Measurements from ENCODE around the gene TNFSF13. TPM values are rescaled to one million over a fixed set of nuclear protein-coding genes. Genes with fewer than 3 reads are reported as not detected.
A peak's percentile ranks its signal among the peaks of the same experiment; 100 is the strongest.

Gene TNFSF13
- total RNA-seq, 1 donor from 2014 or later = 5.6 TPM

DNA sequence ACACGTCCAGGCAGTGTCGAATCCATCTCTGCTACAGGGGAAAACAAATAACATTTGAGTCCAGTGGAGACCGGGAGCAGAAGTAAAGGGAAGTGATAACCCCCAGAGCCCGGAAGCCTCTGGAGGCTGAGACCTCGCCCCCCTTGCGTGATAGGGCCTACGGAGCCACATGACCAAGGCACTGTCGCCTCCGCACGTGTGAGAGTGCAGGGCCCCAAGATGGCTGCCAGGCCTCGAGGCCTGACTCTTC lies 13.7 kb downstream of the TNFSF13 start:
- H3K9me3 Mint-ChIP-seq (ENCODE audit: unreplicated experiment) = no peaks in the 10 kb centered on the region
- H3K27me3 Mint-ChIP-seq (ENCODE audit: unreplicated experiment) = peaks cover 10% of the 10 kb centered on the region
- H3K27ac Mint-ChIP-seq (ENCODE audit: unreplicated experiment) = peak overlapping the region; percentile 99
- DNase-seq (ENCODE audit: low spot score) = no peak
- peak overlapping the region; percentile 98 for H3K4me3 Mint-ChIP-seq (ENCODE audit: unreplicated experiment)
- TF ChIP-seq, protein P1, sequence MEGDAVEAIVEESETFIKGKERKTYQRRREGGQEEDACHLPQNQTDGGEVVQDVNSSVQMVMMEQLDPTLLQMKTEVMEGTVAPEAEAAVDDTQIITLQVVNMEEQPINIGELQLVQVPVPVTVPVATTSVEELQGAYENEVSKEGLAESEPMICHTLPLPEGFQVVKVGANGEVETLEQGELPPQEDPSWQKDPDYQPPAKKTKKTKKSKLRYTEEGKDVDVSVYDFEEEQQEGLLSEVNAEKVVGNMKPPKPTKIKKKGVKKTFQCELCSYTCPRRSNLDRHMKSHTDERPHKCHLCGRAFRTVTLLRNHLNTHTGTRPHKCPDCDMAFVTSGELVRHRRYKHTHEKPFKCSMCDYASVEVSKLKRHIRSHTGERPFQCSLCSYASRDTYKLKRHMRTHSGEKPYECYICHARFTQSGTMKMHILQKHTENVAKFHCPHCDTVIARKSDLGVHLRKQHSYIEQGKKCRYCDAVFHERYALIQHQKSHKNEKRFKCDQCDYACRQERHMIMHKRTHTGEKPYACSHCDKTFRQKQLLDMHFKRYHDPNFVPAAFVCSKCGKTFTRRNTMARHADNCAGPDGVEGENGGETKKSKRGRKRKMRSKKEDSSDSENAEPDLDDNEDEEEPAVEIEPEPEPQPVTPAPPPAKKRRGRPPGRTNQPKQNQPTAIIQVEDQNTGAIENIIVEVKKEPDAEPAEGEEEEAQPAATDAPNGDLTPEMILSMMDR (IDR thresholded peaks at IDR 0.05; ENCODE audit: unreplicated experiment) = no peak
- peaks cover 74% of the 10 kb centered on the region for H3K36me3 Mint-ChIP-seq (ENCODE audit: low read depth, unreplicated experiment)
- peaks cover 46% of the 10 kb centered on the region for H3K4me1 Mint-ChIP-seq (ENCODE audit: unreplicated experiment)

DNA sequence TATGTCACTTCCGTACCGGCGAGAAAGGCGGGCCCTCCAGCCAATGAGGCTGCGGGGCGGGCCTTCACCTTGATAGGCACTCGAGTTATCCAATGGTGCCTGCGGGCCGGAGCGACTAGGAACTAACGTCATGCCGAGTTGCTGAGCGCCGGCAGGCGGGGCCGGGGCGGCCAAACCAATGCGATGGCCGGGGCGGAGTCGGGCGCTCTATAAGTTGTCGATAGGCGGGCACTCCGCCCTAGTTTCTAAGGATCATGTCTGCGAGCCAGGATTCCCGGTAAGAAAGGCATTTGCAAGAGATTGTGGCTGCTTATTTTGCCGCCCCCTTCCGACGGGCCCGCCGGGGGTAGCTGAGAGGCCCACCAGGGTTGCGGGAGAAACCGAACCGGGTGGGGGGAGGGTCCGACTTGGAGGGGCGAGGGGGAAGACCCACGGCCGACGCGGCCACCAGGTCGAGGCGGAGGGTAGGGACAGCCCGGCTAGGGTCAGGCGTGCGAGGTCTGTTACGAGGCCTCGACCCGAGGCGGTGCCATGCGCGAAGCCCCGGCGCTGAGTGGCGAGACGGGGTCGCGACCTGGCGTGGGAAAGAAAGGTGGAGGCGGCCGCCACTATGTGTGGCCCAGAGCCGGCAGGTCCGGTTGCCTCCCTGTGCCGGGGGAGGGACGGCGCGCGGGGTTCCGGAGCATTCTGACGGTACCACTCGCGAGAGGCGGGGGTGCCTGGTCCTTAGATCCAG lies 14.2 kb downstream of the TNFSF13 start:
- DNase-seq (ENCODE audit: low spot score) = peak; percentile 100
- peaks cover 73% of the 10 kb centered on the region for H3K36me3 Mint-ChIP-seq (ENCODE audit: low read depth, unreplicated experiment)
- H3K27ac Mint-ChIP-seq (ENCODE audit: unreplicated experiment) = peak overlapping the region; percentile 99
- H3K4me1 Mint-ChIP-seq (ENCODE audit: unreplicated experiment) = peaks cover 50% of the 10 kb centered on the region
- H3K4me3 Mint-ChIP-seq (ENCODE audit: unreplicated experiment) = peak overlapping the region; percentile 98
- TF ChIP-seq, protein P1 (IDR thresholded peaks at IDR 0.05; ENCODE audit: unreplicated experiment) = no peak
- peaks cover 10% of the 10 kb centered on the region for H3K27me3 Mint-ChIP-seq (ENCODE audit: unreplicated experiment)
- H3K9me3 Mint-ChIP-seq (ENCODE audit: unreplicated experiment) = no peaks in the 10 kb centered on the region

DNA sequence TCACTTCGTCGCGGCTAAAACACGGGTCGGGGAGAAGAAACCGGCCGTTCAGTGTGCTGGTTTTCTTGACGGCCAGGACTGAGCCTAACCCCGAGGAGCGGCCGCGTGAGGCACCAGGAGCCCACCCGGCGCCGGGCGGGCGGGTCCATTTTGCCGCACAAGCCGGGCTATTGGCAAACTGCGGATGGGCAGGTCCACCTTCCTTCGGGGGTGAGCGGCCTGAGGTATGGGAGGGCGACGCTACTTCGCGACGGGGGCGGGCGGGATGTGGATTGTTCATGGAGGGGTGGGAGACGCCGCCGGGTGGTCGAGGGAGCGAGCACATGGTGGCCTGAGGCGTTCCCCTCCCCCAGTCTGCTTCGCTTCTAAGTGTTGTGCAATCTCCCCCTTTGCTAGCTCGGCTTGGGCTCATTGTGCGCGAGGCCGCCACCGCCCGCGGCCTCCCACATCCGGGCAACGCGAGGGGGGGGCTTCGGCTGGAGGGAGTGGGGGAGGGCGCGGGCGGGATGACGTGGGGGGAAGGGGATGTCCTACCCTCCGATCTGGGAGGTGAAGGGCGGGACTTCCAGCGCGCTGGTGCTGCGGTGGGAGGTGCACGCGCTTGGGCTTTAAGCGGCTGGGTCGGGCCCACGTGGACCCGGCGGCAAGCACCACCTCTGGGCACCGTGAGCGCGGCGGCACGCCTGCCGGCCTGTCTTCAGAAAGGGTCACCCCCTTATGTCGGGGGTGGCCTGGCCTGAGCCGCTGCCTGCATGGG lies 15.0 kb downstream of the TNFSF13 start:
- Mint-ChIP-seq H3K36me3 (ENCODE audit: low read depth, unreplicated experiment) (peaks cover 78% of the 10 kb centered on the region), H3K27me3 (ENCODE audit: unreplicated experiment) (peaks cover 10% of the 10 kb centered on the region), H3K27ac (ENCODE audit: unreplicated experiment) (peak overlapping the region; percentile 98), H3K9me3 (ENCODE audit: unreplicated experiment) (no peaks in the 10 kb centered on the region), H3K4me3 (ENCODE audit: unreplicated experiment) (peak overlapping the region; percentile 98), H3K4me1 (ENCODE audit: unreplicated experiment) (peaks cover 56% of the 10 kb centered on the region)
- TF ChIP-seq, protein P1 (IDR thresholded peaks at IDR 0.05; ENCODE audit: unreplicated experiment) = no peak
- peak; percentile 90 for DNase-seq (ENCODE audit: low spot score)

DNA sequence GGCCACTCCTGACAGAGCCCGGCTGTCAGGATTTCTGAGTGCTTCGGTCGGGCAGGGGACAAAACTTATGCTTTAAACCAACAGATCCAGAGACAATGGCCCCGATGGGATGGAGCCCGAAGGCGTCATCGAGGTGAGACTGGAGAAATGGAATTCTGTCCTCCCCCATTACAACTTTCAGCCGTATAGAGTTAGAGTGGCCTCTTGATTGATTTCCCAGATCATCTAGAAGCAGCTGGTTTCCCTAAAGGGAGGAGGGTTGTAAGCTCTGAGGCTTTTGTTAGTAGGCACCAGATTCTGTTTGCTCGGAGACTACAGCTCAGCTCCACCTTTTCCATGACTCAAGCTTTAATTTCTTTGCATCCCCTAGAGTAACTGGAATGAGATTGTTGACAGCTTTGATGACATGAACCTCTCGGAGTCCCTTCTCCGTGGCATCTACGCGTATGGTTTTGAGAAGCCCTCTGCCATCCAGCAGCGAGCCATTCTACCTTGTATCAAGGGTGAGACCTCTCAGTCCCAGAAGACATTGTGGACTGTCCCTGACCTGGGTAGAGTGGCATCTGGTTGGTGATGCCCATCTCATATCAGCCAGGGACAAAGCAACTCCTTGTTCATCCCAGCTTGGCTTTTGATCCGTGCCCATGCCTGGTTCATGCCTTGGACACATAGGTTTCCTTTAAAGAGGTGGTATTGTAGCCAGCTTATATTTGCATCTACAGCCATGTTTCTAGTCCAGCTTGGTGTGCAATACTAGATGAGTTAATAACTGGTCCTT lies 15.8 kb downstream of the TNFSF13 start:
- Mint-ChIP-seq H3K9me3 (ENCODE audit: unreplicated experiment) (no peaks in the 10 kb centered on the region), H3K4me1 (ENCODE audit: unreplicated experiment) (peaks cover 62% of the 10 kb centered on the region), H3K27me3 (ENCODE audit: unreplicated experiment) (peaks cover 11% of the 10 kb centered on the region), H3K27ac (ENCODE audit: unreplicated experiment) (peak overlapping the region; percentile 78), H3K4me3 (ENCODE audit: unreplicated experiment) (peak overlapping the region; percentile 98), H3K36me3 (ENCODE audit: low read depth, unreplicated experiment) (peaks cover 79% of the 10 kb centered on the region)
- DNase-seq (ENCODE audit: low spot score) = no peak
- TF ChIP-seq, protein P1 (IDR thresholded peaks at IDR 0.05; ENCODE audit: unreplicated experiment) = no peak

All from endothelial cell (in vitro differentiated cells).